Progenitor cell of endocrine pancreas (in vitro differentiated cells): ENCODE data around the gene KCNQ1. TPM values are rescaled to one million over a fixed set of nuclear protein-coding genes. Genes with fewer than 3 reads are reported as not detected.

Source experiments
- DNase-seq: peaks from one replicate; pipeline ENCODE4 v3.0.0; 2021; ENCODE audit warnings: low spot score; ENCODE audit not compliant: unreplicated experiment
- H3K27ac Mint-ChIP-seq: 2 replicates; pipeline ENCODE4 v1.8.0; 2021; ENCODE audit warnings: mild to moderate bottlenecking, moderate library complexity, mixed read lengths
- H3K27me3 Mint-ChIP-seq: 2 replicates; pipeline ENCODE4 v1.8.0; 2021; ENCODE audit warnings: mixed read lengths
- H3K36me3 Mint-ChIP-seq: 2 replicates; pipeline ENCODE4 v1.8.0; 2022; ENCODE audit warnings: mixed read lengths; ENCODE audit not compliant: insufficient read depth
- H3K4me1 Mint-ChIP-seq: 2 replicates; pipeline ENCODE4 v1.8.0; 2021; ENCODE audit warnings: low read depth, mixed read lengths
- H3K4me3 Mint-ChIP-seq: 2 replicates; pipeline ENCODE4 v1.8.0; 2021; ENCODE audit warnings: low read depth, mild to moderate bottlenecking, moderate library complexity, mixed read lengths
- H3K9me3 Mint-ChIP-seq: 2 replicates; pipeline ENCODE4 v1.8.0; 2021; ENCODE audit warnings: low read depth, mixed read lengths
- total RNA-seq: library from RNA; stranded (reverse); gene quantifications from 2 replicates; pipeline ENCODE4 v1.2.1, GENCODE V29; 2021
- TF ChIP-seq, protein P1 (sequence below): fragments of 200-600 bp; sonication (generic); IDR thresholded peaks from one replicate; pipeline ENCODE4 v1.5.0; 2021; ENCODE audit warnings: antibody characterized with exemption, mild to moderate bottlenecking; ENCODE audit not compliant: unreplicated experiment

KCNQ1 gene
- total RNA-seq, 1 donor from 2014 or later = 3.3 TPM

DNA sequence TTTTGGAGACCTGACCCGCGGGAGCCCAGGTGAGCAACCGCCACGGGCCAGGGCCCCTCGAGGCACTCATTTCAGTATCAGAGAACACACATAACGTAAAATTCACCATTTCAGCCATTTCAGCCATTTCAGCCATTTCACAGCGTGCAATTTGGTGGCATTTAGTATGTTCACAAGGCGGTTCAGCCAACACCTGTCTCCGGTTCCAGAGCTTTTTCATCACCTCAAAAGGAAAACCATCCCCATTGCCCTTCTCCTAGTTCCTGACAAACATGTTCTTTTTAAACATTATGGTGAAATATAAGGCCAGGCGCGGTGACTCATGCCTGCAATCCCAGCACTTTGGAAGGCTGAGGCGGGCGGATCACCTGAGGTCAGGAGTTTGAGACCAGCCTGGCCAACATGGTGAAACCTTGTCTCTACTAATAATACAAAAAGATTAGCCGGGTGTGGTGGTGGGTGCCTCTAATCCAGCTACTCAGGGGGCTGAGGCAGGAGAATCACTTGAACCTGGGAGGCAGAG lies 119.3 kb downstream of the KCNQ1 start:
- peaks cover 18% of the 10 kb centered on the region for H3K4me1 Mint-ChIP-seq
- TF ChIP-seq, protein P1, sequence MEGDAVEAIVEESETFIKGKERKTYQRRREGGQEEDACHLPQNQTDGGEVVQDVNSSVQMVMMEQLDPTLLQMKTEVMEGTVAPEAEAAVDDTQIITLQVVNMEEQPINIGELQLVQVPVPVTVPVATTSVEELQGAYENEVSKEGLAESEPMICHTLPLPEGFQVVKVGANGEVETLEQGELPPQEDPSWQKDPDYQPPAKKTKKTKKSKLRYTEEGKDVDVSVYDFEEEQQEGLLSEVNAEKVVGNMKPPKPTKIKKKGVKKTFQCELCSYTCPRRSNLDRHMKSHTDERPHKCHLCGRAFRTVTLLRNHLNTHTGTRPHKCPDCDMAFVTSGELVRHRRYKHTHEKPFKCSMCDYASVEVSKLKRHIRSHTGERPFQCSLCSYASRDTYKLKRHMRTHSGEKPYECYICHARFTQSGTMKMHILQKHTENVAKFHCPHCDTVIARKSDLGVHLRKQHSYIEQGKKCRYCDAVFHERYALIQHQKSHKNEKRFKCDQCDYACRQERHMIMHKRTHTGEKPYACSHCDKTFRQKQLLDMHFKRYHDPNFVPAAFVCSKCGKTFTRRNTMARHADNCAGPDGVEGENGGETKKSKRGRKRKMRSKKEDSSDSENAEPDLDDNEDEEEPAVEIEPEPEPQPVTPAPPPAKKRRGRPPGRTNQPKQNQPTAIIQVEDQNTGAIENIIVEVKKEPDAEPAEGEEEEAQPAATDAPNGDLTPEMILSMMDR = no peak
- no peaks in the 10 kb centered on the region for H3K9me3 Mint-ChIP-seq
- peaks cover 24% of the 10 kb centered on the region for H3K27me3 Mint-ChIP-seq
- H3K36me3 Mint-ChIP-seq = no peaks in the 10 kb centered on the region
- H3K4me3 Mint-ChIP-seq = no peak overlapping the region
- no peak overlapping the region for H3K27ac Mint-ChIP-seq
- DNase-seq = no peak

DNA sequence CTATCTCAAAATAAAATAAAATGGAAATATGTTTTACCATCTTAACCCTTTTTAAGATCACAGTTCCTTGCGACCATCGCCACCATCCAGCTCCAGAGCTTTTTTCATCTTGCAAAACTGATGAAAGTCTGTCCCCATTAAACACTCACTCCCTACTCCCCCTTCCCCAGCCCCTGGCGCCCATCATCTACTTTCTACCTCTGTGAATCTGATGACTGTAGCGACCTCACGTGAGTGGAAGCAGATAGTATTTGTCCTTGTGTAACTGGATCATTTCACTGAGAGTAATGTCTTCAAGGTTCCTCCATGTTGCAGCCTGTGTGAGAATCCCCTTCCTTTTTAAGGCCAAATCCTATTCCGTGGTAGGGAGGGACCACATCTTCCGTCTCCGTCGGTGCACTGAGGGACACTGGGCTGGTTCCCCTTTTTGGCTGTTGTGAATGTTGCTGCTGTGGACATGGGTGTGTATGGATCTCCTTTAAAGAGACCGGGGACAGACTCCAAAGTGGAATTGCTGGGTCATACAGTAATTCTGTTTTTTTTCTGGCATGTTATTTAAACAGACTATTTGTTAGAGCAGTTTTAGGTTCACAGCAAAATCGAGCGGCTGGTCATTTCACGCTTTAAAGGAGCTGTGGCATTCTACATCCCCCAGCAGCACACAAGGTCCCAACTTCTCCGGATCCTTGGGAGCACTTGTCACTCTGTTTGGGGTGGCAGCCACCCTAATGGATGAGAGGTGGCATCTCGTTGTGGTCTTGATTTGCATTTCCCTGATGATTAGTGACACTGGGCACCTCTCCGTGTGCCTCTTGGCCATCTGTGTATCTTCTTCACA lies 120.0 kb downstream of the KCNQ1 start:
- TF ChIP-seq, protein P1 = no peak
- Mint-ChIP-seq H3K9me3 (no peaks in the 10 kb centered on the region), H3K4me3 (no peak overlapping the region), H3K4me1 (peaks cover 18% of the 10 kb centered on the region), H3K36me3 (no peaks in the 10 kb centered on the region), H3K27me3 (peaks cover 24% of the 10 kb centered on the region), H3K27ac (no peak overlapping the region)
- DNase-seq = no peak

DNA sequence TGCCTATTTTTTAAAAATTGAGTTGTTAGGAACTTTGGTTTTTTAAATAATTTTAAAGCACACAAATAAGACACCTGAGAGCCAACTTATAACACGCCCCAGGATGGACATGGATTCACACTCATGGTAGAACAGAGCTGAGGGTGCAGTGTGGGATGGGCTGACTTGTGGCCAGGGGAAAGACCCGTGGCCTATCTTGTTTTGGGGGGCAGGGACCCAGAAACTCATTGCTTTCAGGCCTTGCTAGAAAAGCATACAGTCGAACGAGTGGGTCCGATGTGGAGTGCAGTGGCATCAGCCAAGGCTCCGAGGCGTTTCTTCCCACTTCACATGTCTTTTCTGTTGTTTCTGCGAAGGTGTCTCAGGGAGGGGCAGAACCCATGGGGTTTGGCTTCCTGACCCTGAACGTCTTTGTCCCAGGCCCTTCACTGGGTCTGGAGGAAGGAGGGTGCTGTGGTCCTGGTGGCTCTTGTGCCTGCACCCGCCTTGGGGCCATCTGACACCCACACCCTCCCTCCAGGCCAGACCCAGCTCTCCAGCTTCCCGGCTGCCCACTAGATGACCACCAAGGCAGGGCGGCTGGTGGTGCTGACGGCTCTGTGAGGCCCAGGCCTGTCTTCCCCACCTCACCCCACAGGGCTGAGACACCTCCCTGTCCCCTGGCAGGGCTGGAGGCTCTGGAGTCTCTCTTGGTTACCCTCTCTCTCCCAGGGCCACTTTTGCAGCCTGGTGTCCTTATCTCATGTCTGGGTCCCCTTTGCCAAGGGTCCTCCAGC lies 120.8 kb downstream of the KCNQ1 start:
- TF ChIP-seq, protein P1 = no peak
- H3K27me3 Mint-ChIP-seq = peaks cover 24% of the 10 kb centered on the region

DNA sequence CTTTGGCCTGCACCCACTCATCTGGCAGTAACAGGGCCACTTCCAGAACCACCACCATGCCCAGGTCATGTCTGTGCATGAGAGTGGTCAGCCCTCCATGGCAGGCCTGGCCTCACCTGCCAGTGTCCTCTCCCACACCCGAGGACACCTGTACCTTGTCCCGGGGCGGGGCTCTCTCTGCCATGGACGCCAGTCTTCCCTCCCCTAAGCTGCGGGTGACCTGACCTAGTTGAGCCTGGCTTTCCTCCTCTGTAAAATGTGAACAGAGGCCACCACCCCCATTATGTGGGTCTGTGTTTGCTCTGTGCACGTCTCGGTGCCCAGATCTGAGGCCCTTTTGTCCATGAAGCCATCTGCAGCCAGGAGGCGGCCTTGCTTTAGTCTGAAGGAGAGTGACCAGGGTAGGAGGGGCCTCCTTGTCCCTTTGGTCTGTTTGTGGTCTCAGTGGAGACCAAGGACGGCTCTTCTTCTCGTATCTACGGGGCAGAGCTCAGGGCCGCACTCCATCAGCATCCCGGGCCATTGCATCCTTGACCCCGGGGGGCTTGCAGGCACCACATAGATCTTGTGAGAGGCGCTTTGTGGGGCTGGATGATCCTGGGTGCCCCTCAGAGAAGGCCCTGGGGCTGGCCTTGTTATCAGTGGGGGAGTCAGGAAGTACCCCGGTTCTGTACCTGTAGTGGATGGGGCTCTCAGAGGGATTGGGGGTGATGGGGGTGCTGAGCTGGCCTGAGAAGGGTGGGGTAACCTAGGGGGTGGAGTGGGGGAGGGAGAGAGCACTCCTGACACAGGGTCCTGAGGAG lies 121.6 kb downstream of the KCNQ1 start:
- Mint-ChIP-seq H3K9me3 (no peaks in the 10 kb centered on the region), H3K4me3 (no peak overlapping the region), H3K27me3 (peaks cover 24% of the 10 kb centered on the region), H3K27ac (peak overlapping the region; percentile 81), H3K4me1 (peaks cover 18% of the 10 kb centered on the region), H3K36me3 (no peaks in the 10 kb centered on the region)
- TF ChIP-seq, protein P1 = no peak
- no peak for DNase-seq

More for the DNA sequence above, 120.8 kb downstream of the KCNQ1 start:
- Mint-ChIP-seq H3K36me3 (no peaks in the 10 kb centered on the region), H3K4me3 (no peak overlapping the region), H3K4me1 (peaks cover 18% of the 10 kb centered on the region), H3K9me3 (no peaks in the 10 kb centered on the region), H3K27ac (no peak overlapping the region)
- DNase-seq = no peak
